Activated B cell treated with CpG ODN at 0.5 μM for 24 hours (primary cell): Measurements from ENCODE around the gene GUCY2D. TPM values are rescaled to one million over a fixed set of nuclear protein-coding genes. Genes with fewer than 3 reads are reported as not detected.
A peak's percentile ranks its signal among the peaks of the same experiment; 100 is the strongest.

Experiments used
- ATAC-seq: fragments of 200-7000 bp; cut with Tn5 transposase; one replicate; pipeline ENCODE4 v1.10.0; 2021; ENCODE audit warnings: low read depth, mild to moderate bottlenecking, moderate library complexity
- CTCF ChIA-PET: fragments of 350-600 bp; sonication (Branson Sonifier 250); formaldehyde crosslinking; loops from one replicate; lab custom pipeline; 2021; ENCODE audit warnings: antibody characterized with exemption; lab: Charles Lee
- POLR2A ChIA-PET: fragments of 350-600 bp; sonication (Branson Sonifier 250); formaldehyde crosslinking; loops from one replicate; lab custom pipeline; 2021; ENCODE audit warnings: antibody characterized with exemption; lab: Charles Lee
- DNase-seq: peaks from one replicate; pipeline ENCODE4 v3.0.0; 2022
- H3K27ac Mint-ChIP-seq: one replicate; pipeline ENCODE4 v1.8.0; 2020; ENCODE audit warnings: mixed read lengths
- H3K27me3 Mint-ChIP-seq: one replicate; pipeline ENCODE4 v1.8.0; 2021; ENCODE audit warnings: mixed read lengths
- H3K36me3 Mint-ChIP-seq: one replicate; pipeline ENCODE4 v1.8.0; 2021; ENCODE audit warnings: low read depth, mixed read lengths
- H3K4me1 Mint-ChIP-seq: one replicate; pipeline ENCODE4 v1.8.0; 2021; ENCODE audit warnings: mixed read lengths
- H3K4me3 Mint-ChIP-seq: one replicate; pipeline ENCODE4 v1.8.0; 2020; ENCODE audit warnings: mild to moderate bottlenecking, mixed read lengths
- H3K9me3 Mint-ChIP-seq: one replicate; pipeline ENCODE4 v1.8.0; 2020; ENCODE audit warnings: mixed read lengths
- intact Hi-C: fragments of 100-400 bp; cut with micrococcal nuclease; formaldehyde crosslinking; loops from one replicate; pipeline ENCODE4 v1.15.1; 2024
- total RNA-seq: library from RNA; stranded (reverse); gene quantifications from 2 replicates; pipeline ENCODE4 v1.2.3, GENCODE V29; 2022
- TF ChIP-seq, protein P1 (sequence below): fragments of 200-600 bp; IDR thresholded peaks from one replicate; pipeline ENCODE4 v1.8.0; 2022; ENCODE audit warnings: antibody characterized with exemption, mild to moderate bottlenecking

Gene GUCY2D
- total RNA-seq, 1 donor from 2014 or later = not detected

DNA sequence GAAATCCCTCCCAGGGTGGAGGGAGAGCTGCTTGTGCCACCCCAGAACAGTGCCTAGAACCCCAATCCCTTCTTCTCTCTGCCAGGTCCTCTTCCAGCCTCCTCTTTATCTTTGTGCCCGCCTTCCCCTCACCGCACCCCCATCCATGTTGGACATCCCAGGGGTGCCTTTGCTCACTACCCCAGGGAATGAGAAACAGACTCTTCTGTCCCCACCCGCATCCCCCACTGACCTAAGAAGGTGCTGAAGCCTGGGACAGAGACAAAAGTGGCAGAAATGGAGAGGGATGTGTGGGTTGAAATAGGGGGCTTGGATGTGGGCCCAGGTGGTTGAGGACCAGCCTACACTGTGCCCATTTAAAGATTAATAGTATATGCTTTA is 53.4 kb downstream of the GUCY2D start:
- H3K4me3 Mint-ChIP-seq = peak overlapping the region; percentile 16
- no peak for DNase-seq
- no peaks in the 10 kb centered on the region for H3K9me3 Mint-ChIP-seq
- POLR2A ChIA-PET = interaction anchor here (0.6 to 1.5 kb wide), 5 partner anchors 65 to 221 kb away, joined by 3 to 4 read pairs (median 3); partner anchors contain the start of gene NAA38
- no peaks in the 10 kb centered on the region for H3K36me3 Mint-ChIP-seq
- peaks cover 5% of the 10 kb centered on the region for H3K27me3 Mint-ChIP-seq
- TF ChIP-seq, protein P1, sequence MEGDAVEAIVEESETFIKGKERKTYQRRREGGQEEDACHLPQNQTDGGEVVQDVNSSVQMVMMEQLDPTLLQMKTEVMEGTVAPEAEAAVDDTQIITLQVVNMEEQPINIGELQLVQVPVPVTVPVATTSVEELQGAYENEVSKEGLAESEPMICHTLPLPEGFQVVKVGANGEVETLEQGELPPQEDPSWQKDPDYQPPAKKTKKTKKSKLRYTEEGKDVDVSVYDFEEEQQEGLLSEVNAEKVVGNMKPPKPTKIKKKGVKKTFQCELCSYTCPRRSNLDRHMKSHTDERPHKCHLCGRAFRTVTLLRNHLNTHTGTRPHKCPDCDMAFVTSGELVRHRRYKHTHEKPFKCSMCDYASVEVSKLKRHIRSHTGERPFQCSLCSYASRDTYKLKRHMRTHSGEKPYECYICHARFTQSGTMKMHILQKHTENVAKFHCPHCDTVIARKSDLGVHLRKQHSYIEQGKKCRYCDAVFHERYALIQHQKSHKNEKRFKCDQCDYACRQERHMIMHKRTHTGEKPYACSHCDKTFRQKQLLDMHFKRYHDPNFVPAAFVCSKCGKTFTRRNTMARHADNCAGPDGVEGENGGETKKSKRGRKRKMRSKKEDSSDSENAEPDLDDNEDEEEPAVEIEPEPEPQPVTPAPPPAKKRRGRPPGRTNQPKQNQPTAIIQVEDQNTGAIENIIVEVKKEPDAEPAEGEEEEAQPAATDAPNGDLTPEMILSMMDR = no peak
- ATAC-seq = no peak
- peaks cover 25% of the 10 kb centered on the region for H3K4me1 Mint-ChIP-seq
- intact Hi-C loops = loop anchor here (5.0 kb wide), 1 partner anchor 381 kb away; the partner anchor contains the start of gene NDEL1
- CTCF ChIA-PET = interaction anchor here (1.0 to 7.1 kb wide), 6 partner anchors 18 to 312 kb away, joined by 3 to 52 read pairs (median 28); no protein-coding TSS in a partner anchor
- H3K27ac Mint-ChIP-seq = peak overlapping the region; percentile 54

GRCh38 chr17:8056232-8056975 is 54.0 kb downstream of the GUCY2D start:
- ChIA-PET CTCF (interaction anchor here (1.0 to 7.1 kb wide), 15 partner anchors 15 to 313 kb away, joined by 3 to 52 read pairs (median 7); partner anchors contain the start of genes CNTROB, RNF227 and TRAPPC1), POLR2A (interaction anchor here (0.6 to 1.5 kb wide), 5 partner anchors 66 to 221 kb away, joined by 3 to 4 read pairs (median 3); partner anchors contain the start of gene NAA38)
- peaks cover 9% of the 10 kb centered on the region for H3K27me3 Mint-ChIP-seq
- H3K9me3 Mint-ChIP-seq = no peaks in the 10 kb centered on the region
- ATAC-seq (peak; percentile 71), DNase-seq (peak; percentile 30)
- no peaks in the 10 kb centered on the region for H3K36me3 Mint-ChIP-seq
- H3K27ac Mint-ChIP-seq = peak overlapping the region; percentile 54
- peaks cover 25% of the 10 kb centered on the region for H3K4me1 Mint-ChIP-seq
- TF ChIP-seq, protein P1 = no peak
- peak overlapping the region; percentile 20 for H3K4me3 Mint-ChIP-seq
- intact Hi-C loops = loop anchor here (5.0 kb wide), 1 partner anchor 381 kb away; the partner anchor contains the start of gene NDEL1

GRCh38 chr17:8056976-8057625 is 54.7 kb downstream of the GUCY2D start:
- TF ChIP-seq, protein P1 = no peak
- Mint-ChIP-seq H3K9me3 (no peaks in the 10 kb centered on the region), H3K4me1 (peaks cover 25% of the 10 kb centered on the region), H3K36me3 (no peaks in the 10 kb centered on the region), H3K4me3 (no peak overlapping the region), H3K27ac (no peak overlapping the region), H3K27me3 (peaks cover 13% of the 10 kb centered on the region)
- POLR2A ChIA-PET = interaction anchor here (0.6 to 1.5 kb wide), 8 partner anchors 68 to 843 kb away, joined by 3 to 6 read pairs (median 3); partner anchors contain the start of genes CYB5D1, NAA38 and SLC25A35
- intact Hi-C loops = loop anchor here (1.0 to 5.0 kb wide), 6 partner anchors 67 to 380 kb away; partner anchors contain the start of gene NDEL1
- no peak for DNase-seq
- CTCF ChIA-PET = interaction anchor here (0.7 to 7.1 kb wide), 26 partner anchors 11 to 313 kb away, joined by 3 to 52 read pairs (median 5); partner anchors contain the start of genes CNTROB, NAA38, RNF227 and TRAPPC1
- no peak for ATAC-seq

- POLR2A ChIA-PET = interaction anchor here (0.6 to 1.3 kb wide), 6 partner anchors 115 to 843 kb away, joined by 3 to 6 read pairs (median 3); partner anchors contain the start of genes CYB5D1, NAA38 and SLC25A35
- Mint-ChIP-seq H3K27me3 (peaks cover 19% of the 10 kb centered on the region), H3K4me3 (no peak overlapping the region)
Observed at GRCh38 chr17:8057691-8058114, 55.3 kb downstream of the GUCY2D start.

More at GRCh38 chr17:8057691-8058114, 55.3 kb downstream of the GUCY2D start:
- intact Hi-C loops = loop anchor here (1.0 to 5.0 kb wide), 6 partner anchors 67 to 380 kb away; partner anchors contain the start of gene NDEL1
- H3K4me1 Mint-ChIP-seq = peaks cover 25% of the 10 kb centered on the region
- TF ChIP-seq, protein P1 = no peak
- no peaks in the 10 kb centered on the region for H3K36me3 Mint-ChIP-seq
- no peak for DNase-seq
- CTCF ChIA-PET = interaction anchor here (0.7 to 7.1 kb wide), 29 partner anchors 12 to 314 kb away, joined by 3 to 66 read pairs (median 5); partner anchors contain the start of genes CNTROB, NAA38, RNF227 and TRAPPC1
- no peaks in the 10 kb centered on the region for H3K9me3 Mint-ChIP-seq
- peak; percentile 80 for ATAC-seq
- no peak overlapping the region for H3K27ac Mint-ChIP-seq
